ENCODE results near the gene SULT6B1. TPM values are rescaled to one million over a fixed set of nuclear protein-coding genes. Genes with fewer than 3 reads are reported as not detected.

SULT6B1 gene
- total and polyA plus RNA-seq, 2 of the 4 experiments (the other 2 are of a cell fraction), result not detected

- TF ChIP-seq MXI1 (IDR thresholded peaks at IDR 0.05; ENCODE audit: borderline replicate concordance, low read depth, low read length), result no peak
- TF ChIP-seq NFE2L2 (IDR thresholded peaks at IDR 0.05; ENCODE audit: low read depth, low read length), result no peak
These were observed 32.2 kb downstream of the SULT6B1 start (continued) for GRCh38 chr2:37156071-37156856.

GRCh38 chr2:37154785-37155184 is 33.7 kb downstream of the SULT6B1 start:
- dilution Hi-C loops (cut with HindIII; ENCODE audit: low sequenced_read_pairs, unreplicated experiment), result no loop called here
- WGBS, 2 experiments (ENCODE audit: extremely low coverage in 2 of 2, insufficient read length in 1 of 2), result 92% methylated on average over 4 of the region's 4 CpGs; no CpG with 5 or more reads in 1 of the 2 experiments
- no peak overlapping the region for H3K27ac ChIP-seq (ENCODE audit: insufficient read depth, low read length)
- H3K9ac ChIP-seq (ENCODE audit: low read depth, low read length), result no peak overlapping the region
- no peak overlapping the region for H3K23ac ChIP-seq (ENCODE audit: low read depth, low read length)
- H3K4me1 ChIP-seq (ENCODE audit: control insufficient read depth, insufficient read depth, low read length), result peaks cover 5% of the 10 kb centered on the region; the same call in 1 of the 2 replicates
- no peak overlapping the region for H2BK15ac ChIP-seq (ENCODE audit: low read depth, low read length)
- H3K56ac ChIP-seq (ENCODE audit: extremely low read depth, insufficient read depth, low read length), result no peak overlapping the region
- no peak overlapping the region for H4K8ac ChIP-seq (ENCODE audit: low read depth in 2 of 2, low read length in 2 of 2)
- POLR2A ChIA-PET (ENCODE audit: unreplicated experiment), result no interaction called here
- H2BK5ac ChIP-seq (ENCODE audit: low read depth, low read length, poor library complexity, severe bottlenecking), result no peak overlapping the region
- H2AFZ ChIP-seq (replicated peaks; ENCODE audit: low read length, poor library complexity), result no peak overlapping the region
- BruUV-seq (replicated peaks), result no TSS peak
- H2AK9ac ChIP-seq (replicated peaks; ENCODE audit: low read depth, low read length, poor library complexity), result no peak overlapping the region
- no peak overlapping the region for H3K18ac ChIP-seq (ENCODE audit: low read depth, low read length)
- H2BK120ac ChIP-seq (ENCODE audit: low read depth, low read length), result no peak overlapping the region
- in situ Hi-C loops (cut with MboI; ENCODE audit: low sequenced_read_pairs), result loop anchor here (25.0 kb wide), 1 partner anchor 733 kb away; no protein-coding TSS in a partner anchor
- H3K9me3 ChIP-seq (ENCODE audit: control insufficient read depth, insufficient read depth, low read length), result no peaks in the 10 kb centered on the region
- ATAC-seq (ENCODE audit: low read depth) (no peak), DNase-seq (no peak)
- H2AK5ac ChIP-seq (ENCODE audit: low read depth, low read length), result no peak overlapping the region
- H4K5ac ChIP-seq (ENCODE audit: low read depth, low read length), result no peak overlapping the region
- no peaks in the 10 kb centered on the region for H3K36me3 ChIP-seq (ENCODE audit: control insufficient read depth, insufficient read depth, low read length)
- H4K91ac ChIP-seq (ENCODE audit: insufficient read depth, low read depth, low read length), result no peak overlapping the region
- intact Hi-C loops (cut with micrococcal nuclease), result loop anchor here (5.0 kb wide), 1 partner anchor 58 kb away; no protein-coding TSS in a partner anchor
- no peak overlapping the region for H3K4me3 ChIP-seq (ENCODE audit: insufficient read depth, low read depth, low read length)
- H3K79me1 ChIP-seq (ENCODE audit: low read depth in 1 of 2, low read length in 2 of 2), result peaks cover 20 to 44% of the 10 kb centered on the region in 2 experiments
- CTCF ChIA-PET, result no interaction called here
- TF ChIP-seq CTCF (conservative IDR thresholded peaks at IDR 0.05; ENCODE audit: low read depth, low read length) (no peak), ELK1 (IDR thresholded peaks at IDR 0.05; ENCODE audit: borderline replicate concordance, low read depth, low read length) (no peak), MXI1 (IDR thresholded peaks at IDR 0.05; ENCODE audit: borderline replicate concordance, low read depth, low read length) (no peak), FOS (IDR thresholded peaks at IDR 0.05; ENCODE audit: low read depth, low read length) (no peak), MAZ (IDR thresholded peaks at IDR 0.05; ENCODE audit: borderline replicate concordance, low read depth, low read length) (no peak), RFX5 (IDR thresholded peaks at IDR 0.05; ENCODE audit: low read depth, low read length) (no peak), BHLHE40 (IDR thresholded peaks at IDR 0.05; ENCODE audit: low read depth, low read length) (no peak), RCOR1 (IDR thresholded peaks at IDR 0.05; ENCODE audit: insufficient replicate concordance, low read length) (no peak), SMC3 (IDR thresholded peaks at IDR 0.05; ENCODE audit: low read depth, low read length) (no peak), MAFK (IDR thresholded peaks at IDR 0.05; ENCODE audit: low read depth, low read length) (no peak), NFE2L2 (IDR thresholded peaks at IDR 0.05; ENCODE audit: low read depth, low read length) (no peak), RAD21 (IDR thresholded peaks at IDR 0.05; ENCODE audit: low read length) (no peak), POLR2A (IDR thresholded peaks at IDR 0.05; ENCODE audit: low read depth, low read length) (no peak)
- no peaks in the 10 kb centered on the region for H3K9me1 ChIP-seq (ENCODE audit: insufficient read depth, low read length)
- H4K20me1 ChIP-seq (ENCODE audit: insufficient read depth, low read length), result no peaks in the 10 kb centered on the region
- no peak overlapping the region for H3K4me2 ChIP-seq (ENCODE audit: low read depth, low read length)
- no peak overlapping the region for H3K14ac ChIP-seq (replicated peaks; ENCODE audit: low read depth, low read length)
- H2BK20ac ChIP-seq (ENCODE audit: low read depth, low read length), result no peak overlapping the region
- H3K4ac ChIP-seq (ENCODE audit: low read depth, low read length), result no peak overlapping the region
- no peaks in the 10 kb centered on the region for H3K27me3 ChIP-seq (ENCODE audit: control insufficient read depth, insufficient read depth, low read length)

Measured in IMR-90 (cell line).